GM18511 (cell line): ENCODE measurements around the gene CD300LF.

ENCODE experiments used
- ATAC-seq: cut with Tn5 transposase; IDR thresholded peaks from one replicate; pipeline ENCODE4 v1.9.1; 2021; ENCODE audit warnings: mild to moderate bottlenecking, moderate library complexity; ENCODE audit not compliant: unreplicated experiment

The CD300LF gene

DNA sequence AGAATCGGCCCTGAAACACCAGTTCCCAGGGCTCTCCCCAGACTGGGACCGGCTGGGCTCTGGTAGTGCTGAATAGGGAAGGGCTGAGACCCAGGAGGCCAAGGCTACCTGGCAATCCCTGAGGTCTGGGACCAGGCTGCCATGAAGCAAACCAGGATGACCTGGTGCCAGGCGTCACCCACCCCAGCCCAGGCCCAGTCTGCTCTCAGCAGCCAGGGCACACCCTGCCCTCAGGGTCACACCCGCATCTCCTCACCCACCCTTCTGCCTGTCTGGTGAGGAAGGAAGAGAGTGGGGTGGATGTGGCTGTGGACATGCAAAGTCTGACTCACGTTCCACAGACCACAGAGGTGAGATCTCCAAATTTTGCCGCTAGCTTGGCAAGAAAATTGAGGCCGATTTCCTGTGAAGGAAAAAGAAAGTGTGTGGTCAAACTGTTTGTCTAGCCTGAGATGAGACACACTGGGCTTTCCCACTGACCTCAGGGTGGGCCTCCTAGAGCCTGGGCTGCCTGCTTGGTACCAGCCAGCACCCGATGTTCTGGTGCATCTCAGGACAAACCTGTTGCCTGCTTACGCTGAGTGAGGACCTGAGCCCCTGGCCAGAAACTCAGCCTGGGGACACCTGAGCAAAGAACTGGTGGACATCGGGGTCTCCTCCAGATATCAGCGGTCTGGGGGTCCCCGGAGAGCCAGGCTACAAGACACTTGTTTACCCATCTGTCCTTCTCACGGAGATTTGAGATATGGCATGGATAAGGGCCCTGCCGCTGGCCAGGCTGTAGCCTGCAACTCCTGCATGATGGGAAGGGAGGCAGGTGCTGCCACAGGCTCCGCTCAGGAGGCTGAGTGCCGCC, 18.0 kb upstream of the CD300LF start:
- no peak for ATAC-seq

DNA sequence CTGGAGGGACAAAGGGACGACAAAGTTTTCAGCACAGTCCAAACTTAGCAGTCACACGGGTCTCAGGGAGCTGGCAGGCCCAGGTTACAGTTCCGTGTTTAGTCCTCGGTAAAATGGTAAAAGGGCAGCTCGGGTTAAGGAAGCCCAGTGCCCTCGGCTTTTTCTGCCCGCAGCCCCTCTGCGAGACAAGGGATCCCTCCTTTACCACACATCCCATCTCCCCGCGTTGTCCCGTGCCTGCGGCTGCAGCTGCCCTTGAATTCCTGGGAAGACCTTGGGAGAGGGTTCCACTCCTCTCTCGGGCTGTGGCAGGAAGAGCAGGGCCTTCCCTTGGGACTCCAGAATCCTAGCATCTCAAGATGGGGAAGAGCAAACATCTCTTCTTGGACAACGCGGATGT, 17.1 kb upstream of the CD300LF start:
- ATAC-seq = no peak

DNA sequence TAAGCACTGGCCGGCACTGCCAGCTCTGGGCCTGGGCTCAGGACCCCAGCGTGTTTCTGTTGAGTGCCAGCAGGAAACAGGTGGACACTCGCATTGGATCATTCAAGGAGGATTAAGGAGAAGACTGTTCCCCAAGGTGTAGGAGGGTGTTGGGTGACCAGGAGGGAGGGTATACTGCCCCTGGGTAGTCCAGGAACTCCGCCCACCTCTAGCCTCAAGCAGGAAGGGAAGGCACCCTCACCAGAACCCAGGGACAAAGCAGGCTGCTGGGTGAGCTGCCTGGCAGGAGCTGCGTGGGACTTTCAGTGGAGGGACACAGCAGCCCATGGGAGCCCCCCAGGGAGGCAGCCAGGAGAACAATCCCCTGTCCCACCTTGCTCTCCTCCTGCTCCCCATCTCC, 16.6 kb upstream of the CD300LF start:
- no peak for ATAC-seq

DNA sequence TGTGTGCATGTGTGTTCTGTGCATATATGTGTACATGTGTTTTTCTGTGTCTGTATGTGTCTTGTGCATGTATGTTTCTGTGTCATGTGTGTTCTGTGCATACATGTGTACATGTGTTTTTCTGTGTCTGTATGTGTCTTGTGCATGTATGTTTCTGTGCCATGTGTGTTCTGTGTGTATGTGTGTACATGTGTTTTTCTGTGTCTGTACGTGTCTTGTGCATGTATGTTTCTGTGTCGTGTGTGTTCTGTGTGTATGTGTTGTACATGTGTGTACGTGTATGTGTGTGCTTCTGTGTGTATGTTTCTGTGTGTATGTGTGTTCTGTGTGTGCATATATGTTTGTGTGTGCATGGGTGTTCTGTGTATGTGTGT, 16.0 kb upstream of the CD300LF start:
- ATAC-seq = no peak

DNA sequence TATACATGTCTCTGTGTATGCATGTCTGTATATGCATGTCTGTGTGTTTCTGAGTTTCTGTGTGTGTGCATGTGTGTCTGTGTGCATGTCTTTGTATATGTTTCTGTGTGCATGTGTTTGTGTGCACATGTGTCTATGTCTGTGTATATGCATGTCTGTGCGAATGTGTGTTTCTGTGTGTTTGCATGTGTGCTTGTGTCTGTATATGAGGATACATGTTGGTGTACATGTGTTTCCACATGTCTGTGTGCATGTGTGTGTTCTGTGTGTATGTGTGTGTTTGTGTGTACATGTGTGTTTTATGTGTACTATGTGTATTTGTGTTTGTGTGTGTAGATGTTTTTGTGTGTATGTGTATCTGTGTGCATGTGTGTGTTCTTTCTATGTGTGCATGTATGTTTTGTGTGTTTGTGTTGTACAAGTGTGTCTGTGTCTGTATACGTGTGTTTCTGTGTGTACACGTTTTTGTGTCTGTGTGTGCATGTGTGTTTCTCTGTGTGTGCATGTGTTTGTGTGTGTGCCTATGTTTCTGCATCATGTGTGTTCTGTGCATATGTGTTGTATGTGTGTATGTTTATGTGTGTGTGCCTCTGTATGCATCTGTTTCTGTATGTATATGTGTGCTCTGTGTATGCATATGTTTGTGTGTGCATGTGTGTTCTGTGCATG, 15.4 kb upstream of the CD300LF start:
- no peak for ATAC-seq

DNA sequence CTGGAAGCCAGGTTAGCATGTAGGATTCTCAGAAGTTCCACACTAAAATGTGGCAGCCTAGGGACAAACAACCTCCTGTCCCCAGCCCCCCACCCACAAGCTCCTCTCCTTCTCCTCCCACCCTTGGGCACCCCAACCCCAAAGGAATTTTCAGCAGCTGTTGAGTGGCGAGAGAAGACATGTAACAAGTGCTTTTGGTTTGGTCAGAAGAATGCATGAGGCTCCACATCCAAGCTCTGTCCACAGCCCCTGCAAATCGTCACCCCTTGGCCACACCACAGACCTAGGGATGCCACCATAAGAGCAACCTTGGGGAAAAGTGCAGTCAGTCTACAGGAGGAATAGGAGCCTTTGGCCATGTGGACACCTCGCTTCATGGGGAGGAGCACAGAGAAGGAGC, 12.4 kb upstream of the CD300LF start:
- no peak for ATAC-seq

DNA sequence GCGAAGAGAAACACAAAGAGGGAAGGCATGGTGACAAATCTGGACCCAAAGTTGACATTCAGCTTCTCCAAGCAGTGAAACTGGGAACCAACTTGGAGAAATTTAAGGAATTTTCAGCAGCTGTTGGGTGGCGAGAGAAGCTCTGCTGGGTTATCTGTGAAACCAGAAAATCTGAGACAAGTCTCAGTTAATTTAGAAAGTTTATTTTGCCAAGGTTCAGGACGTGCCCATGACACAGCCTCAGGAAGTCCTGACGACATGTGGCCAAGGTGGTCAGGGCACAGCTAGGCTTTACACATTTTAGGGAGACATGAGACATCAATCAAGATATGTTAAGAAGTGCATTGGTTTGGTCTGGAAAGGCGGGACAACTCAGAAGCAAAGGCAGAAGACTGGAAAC, 11.2 kb upstream of the CD300LF start:
- no peak for ATAC-seq

DNA sequence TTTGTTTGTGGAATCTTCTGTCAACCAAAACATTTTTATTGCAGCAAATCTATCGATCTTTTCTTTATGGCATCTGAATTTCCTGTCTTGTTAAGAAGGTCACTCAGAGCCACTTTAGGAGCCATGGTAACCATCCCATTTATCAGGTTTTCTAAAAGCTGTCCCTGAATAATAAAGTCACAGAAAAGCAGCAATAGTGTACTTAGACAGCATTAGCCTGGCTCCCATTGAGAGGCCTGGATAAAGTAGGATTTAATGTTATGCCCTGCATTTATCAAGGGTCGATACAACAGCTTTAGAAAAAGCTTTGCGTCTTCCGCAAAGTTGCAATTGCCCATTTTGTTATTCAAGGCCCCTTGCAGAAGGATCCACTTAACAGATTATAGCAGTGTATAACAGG, 10.1 kb upstream of the CD300LF start:
- no peak for ATAC-seq

DNA sequence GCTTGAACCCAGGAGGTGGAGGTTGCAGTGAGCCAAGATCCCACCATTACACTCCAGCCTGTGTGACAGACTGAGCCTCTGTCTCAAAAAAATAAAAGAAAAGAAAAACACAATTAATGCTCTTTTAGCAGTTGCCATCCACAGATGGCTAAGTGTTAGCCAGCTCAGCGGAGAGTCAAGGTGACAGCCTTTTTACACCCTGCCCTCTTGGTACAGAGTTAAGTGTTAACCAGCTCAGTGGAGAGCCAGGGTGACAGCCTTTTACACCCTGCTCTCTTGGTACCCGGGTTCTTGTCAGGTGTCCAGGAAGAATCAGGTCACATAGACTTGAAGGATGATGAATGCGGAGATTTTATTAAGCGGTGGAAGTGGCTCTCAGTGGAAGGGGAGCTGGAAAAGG, 7.8 kb upstream of the CD300LF start:
- no peak for ATAC-seq

DNA sequence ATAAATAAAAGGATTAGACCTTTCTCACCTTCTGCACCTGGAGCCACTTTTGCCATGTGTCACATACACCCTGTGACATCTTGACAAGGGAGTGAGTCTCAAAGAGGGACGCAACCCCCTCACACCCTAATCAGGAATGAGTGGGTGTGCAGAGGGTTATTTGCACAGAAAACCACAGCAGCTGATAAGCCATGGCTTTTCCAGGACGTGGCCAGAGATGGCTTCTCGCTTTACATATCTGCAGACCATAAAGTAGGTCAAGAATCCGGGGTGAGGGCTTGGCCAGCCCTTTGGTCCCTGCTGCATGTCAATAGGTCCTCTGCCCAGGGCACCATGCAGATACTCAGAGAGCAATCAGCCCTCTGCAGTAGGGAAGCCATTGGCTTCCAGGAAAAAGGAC, 2.4 kb upstream of the CD300LF start:
- no peak for ATAC-seq

DNA sequence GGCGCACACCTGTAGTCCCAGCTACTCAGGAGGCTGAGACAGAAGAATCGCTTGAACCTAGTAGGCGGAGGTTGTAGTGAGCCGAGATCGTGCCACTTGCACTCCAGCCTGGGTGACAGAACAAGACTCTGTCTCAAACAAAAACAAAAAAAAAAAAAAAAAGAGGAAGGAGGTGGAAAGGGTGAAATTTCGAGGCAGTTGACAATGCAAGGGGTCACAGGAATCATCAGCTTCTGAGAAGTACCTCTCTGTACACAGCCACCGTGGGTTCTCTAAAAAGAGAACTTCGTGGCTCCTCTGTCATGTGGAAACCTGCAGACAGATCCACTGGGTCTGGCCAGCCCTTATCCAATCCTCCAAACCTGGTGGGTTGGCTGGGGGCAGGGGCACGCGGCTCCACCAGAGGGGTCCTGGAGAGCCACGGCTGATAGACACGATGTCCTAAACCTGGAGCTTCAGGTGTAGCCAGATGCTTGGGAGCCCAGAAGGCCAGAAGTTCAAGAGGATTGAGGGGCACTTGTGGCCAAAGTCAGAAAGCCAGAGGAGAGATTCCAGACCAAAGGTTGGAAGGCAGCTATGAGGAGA, 540 bp upstream of the CD300LF start:
- ATAC-seq = no peak

DNA sequence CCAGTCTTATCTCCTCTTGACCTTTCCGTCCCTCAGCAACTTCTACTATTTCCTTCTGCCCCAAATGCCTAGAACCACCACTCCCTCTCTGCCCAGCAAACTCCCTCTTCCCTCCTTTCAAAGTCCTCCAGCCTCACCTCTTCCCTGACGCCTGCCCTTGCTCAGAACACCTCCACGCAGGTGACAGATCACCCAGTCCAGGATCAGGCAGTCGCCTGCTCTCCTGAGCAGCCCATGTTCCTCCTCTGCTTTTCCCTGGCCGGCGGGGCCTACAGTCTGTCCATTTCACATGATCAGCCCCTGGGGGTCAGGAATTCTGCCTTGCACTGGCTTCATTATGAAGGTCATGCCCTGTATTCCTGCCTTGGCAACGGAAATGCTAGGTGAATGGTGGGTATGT, 422 bp downstream of the CD300LF start:
- ATAC-seq = no peak

DNA sequence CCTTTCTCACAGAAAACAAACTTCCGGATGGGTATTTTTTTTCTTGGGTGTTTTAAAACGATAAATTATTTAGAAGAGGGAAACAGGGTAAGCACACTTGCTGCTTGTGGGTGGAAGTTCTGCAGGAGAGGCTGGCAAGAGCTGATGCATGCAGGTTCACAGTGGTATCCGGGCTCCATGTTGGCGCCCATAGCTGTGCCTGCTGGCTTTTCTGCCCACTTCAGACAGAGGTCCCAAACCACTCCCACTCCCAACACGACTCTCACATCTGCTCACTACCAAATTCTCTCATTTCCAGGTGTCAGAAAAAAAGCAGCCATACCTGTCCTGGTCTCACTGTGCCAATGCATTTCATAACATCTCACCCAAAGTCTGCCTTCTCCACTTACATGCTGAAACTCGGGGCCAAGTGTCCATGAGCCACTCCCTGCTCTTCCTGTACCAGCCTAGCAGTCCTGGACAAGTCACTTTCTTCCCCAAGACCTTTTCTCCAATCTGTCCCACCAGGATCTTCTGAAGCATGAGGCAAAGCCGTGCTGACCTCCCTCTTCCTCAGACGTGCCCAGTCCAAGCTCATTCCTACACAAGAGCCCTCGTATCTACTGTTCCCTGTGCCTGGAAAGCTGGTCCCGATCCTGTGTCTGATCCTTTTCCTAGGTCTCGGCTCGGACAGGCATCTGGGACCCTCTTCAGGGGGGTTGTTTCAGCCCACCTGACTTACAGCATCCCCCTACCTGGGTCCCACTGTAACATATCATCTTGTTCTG, 1.5 kb downstream of the CD300LF start:
- ATAC-seq = no peak

DNA sequence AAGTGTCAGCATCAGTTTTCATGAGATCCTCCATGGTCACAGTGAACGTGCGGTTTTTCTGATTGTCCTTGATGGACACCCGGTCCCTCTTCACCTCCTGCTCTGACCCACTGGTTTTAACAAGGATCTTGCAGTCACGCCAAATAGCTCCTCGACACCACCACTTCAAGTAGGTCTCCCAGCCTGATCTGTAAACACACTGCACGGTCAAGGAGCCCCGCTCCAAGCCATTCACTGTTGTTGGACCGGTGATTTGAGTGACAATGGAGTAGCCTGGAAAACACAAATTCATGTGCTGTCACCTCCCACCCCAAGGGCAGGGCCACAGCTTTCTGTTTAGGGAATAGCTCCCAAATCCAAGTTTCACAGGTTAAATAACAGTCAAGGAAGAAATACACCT, 8.2 kb downstream of the CD300LF start:
- ATAC-seq = no peak

DNA sequence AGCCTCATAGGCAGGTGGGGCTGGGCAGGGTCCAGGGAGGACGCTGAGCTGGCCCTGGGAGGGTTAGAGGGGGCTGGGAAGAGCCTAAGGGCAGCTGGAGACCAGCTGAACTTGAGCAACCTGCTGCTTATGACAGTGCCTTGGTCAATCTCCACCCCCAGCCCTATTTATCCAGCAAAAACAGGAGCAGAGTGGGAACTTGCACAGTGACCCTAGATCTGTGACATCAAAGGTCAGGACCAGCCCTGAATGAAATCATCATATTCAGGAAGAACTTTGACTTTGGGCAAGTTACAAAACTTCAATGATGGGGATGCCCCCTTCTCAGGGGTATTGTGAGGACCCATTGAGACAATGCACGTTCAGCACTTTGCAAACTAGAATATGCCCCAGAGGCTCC, 9.4 kb downstream of the CD300LF start:
- no peak for ATAC-seq

DNA sequence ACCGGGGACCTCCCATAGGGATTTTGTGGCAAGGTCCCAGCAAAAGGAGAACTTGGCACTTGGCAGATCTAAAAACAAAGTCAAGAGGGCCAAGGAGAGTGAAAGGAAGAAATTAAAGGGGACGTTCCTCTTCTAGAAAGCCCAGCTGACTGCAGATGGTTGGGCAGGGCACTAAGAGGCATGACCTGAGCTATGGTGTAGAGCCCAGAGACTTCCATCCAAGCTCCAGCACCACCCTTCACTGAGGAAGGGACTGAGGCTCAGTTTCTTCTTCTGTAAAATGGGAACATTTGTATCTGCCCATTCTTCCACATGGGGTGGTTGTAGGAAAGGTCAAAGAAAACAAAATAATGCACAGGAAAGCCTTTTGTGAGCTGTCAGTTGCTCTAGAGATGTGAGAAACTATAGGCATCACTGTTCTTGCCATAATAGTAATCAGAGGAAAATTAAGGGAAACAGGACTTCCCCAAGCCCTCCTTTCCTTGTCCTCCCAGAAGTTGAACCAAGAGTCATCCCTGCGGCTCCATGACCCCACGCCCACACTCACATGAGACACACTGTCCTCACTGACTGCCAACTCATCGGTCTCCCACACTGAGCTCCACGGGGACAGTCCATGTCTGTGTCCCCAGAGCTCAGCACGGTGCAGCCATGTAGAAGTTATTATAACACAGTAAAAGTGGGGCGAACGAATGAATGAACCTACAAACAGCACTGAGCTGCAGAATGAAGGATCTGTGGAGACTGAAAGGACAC, 10.4 kb downstream of the CD300LF start:
- ATAC-seq = no peak

DNA sequence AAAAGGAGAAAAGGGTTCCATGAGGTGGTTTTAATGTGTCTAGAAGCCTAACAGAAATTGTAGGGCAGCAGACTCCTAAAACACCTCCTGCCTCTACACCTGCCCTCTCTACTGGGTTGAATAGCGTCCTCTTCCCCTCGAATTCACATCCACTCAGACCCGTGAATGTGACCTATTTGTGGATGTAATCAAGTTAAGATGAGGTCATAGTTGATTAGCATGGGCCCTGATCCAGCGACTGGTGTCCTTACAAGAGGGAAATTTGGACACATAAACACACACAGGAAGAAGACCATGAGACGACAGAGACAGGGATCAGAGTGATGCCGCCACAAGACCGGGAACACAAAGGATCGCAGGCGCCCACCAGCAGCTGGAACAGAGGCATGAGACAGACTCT, 13.5 kb downstream of the CD300LF start:
- no peak for ATAC-seq

DNA sequence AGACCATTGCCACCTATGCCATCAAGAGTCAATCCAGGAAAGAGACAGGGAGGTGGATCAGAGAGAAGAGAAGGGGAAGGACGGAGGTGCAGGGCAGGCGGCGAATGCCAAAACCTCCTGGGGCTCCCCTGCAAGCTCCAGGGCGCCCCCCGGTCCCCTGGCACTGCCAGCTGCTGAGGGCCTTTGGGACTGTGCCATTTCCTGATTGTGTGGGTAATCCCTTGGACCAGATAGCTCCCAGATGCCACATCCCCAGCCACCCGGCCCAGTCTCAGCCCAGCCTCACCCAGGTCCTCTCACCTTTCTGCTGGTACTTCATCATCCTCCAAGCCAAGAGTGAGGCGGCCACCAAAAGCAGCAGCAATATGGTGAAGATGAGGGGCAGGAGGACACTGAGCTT, 14.7 kb downstream of the CD300LF start:
- no peak for ATAC-seq

DNA sequence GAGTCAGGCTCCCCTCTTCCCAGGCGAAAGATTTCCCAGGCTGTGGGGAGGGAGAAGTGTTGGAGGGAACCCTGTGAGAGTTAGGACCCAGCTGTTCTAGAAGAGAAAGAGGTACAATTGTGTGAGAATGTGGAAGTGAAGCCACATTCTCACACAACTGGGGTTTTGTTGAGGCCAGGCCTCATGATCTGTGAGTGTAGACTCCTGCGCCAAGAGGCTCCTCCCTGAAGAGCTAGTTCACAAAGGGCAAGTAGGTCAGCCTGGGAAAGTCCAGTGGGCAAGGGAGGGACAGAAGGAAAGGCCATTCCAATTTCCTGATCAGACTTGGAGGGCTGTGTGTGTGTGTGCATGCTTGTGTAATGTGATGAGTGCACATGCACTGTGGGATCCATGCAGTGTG, 15.2 kb downstream of the CD300LF start:
- ATAC-seq = no peak

DNA sequence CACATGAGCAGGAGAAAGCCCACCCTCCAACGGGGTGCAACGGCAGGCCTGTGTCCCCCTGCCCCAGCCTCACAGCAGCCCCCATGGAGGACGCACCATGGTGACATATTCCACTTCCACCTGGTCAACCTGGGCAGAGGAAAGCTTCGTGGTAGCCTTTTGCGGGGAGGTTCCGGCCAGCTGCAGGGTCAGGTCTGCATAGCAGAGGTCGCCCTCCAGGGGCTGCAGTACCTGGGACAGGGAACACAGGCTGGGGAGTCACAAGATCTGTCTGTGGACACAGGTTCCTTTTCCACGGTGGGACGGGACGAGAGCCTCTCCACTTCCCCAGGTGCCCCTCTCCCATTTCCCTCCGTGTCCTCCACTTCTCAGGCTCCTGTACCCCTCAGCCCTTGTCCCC, 17.1 kb downstream of the CD300LF start:
- no peak for ATAC-seq

DNA sequence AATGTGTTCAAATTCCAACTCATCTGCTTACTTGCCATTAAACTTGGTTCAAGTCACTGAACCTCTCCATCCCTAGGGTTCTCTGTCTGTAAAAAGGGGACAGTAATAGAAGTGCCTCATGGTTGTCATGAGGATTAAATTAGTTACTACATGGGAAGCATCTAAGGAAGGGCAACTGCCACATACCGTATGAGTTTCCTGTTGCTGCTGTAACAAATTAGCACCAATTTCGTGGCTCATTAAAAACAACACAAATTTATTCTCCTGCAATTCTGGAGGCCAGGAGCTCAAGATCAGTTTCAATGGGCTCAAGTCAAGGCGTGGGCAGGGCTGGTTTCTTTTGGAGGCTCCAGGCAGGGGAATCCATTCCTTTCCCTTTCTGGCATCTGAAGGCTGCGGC, 18.6 kb downstream of the CD300LF start:
- ATAC-seq = no peak
